Measurements from ENCODE around the gene STK32A.

Gene STK32A

DNA sequence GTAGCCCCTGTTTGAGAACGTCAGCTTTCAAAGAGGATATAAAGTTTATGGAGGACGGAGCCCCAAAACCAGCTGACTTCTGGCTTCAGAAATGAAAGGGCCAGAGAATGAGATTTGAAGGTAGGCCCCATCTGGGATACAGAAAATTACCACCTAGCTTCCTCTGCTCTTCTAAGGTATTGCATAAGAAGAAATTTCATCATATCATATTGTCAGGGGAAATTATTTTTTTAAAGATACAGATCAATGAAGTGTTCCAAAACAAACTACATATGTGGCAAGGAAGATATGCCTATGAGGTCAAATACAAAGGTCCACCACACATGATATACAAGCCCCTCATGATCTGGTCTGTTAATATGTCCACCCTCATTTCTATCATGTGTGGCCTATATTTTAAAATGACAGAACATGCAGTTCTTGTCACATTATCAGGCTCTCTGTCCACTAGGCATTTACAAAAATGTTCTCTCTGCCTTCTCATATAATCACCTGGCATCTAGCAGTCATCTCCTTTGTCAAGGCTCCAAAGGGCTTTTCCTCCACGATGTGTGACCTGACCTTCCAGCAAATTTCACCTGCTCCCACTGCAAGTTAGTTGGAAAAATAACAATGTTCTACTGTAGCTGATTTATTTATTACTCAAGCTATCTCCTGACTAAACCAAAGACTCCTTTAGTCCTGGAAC lies 192.0 kb downstream of the STK32A start:
- DNase-seq (ENCODE audit: low spot score): no peak

DNA sequence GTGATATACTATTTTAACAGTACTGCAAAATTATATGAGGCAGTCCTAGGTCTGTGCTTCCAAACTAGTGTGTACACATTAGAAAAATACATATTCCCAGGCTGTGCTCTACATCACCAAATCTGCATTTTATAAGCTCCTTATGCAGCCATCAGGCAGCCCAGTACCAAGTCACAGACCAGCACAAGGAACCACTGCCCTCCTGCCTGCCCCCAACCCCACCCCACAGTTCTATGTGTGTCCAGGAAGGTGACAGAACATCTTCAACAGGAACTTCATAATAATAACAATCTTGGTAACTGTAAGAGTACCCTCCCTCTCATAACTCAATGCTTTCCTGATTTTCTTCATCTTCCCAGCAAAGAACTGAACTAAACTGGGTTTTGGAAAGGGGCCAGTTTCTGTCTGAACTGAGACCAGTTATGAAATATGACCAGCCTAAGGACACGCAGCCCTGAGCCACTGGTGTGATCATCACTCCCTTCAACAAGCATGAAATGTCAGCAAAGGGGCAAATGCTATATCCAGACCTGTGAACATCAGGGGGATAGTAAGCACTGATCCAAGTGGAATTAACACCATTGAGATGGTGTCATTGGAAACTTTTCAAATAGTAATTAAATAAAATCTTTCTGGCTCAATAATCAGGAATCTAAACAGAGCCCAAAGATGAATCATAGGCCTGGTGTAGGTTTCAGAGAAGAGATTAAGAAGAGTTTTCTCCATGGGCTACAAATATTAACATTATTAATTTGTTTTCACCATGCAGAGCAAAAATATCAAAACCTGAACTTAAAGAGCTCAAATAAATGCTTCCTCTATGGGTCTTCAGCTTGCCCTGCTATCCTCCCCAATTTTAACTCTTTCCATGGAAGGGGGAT lies 192.9 kb downstream of the STK32A start:
- no peak for DNase-seq (ENCODE audit: low spot score)

DNA sequence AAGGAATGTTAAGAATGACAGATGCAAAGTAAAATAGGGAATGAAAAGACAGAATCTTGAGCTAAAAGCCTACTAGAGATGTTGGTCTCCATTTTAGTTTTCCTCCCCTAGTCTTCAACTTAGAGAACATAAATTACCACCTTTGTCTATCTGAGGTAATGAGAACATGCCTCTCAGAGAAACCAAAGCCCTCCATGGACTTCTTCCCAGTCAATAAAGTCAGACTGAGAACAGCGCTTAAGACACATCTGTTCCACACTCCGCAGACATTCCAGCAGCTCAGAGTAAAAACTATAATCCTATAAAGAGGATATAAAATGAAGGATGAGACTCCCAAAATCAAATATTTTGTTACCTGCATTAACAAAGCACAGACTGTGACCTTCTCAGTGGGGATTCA lies 195.8 kb downstream of the STK32A start:
- DNase-seq (ENCODE audit: low spot score): no peak

DNA sequence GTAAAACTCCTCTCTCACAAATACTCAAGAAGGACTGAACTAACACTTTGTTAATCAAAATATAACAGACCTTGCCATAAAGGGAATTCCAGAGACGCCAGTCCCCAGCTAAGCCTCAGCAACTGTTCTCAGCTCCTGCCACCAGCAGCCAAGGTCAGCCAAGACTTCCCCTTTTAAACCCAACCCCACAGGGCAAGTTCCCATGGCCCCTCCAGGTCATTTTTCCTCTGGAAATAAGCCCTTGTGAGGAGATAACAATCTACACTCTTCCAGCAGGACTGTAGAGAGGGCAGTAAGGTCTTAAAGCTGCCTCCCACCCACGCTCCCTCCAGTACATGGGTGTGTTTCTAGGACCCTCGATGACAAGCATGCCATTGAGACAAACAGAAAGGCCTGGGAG lies 196.8 kb downstream of the STK32A start:
- no peak for DNase-seq (ENCODE audit: low spot score)

DNA sequence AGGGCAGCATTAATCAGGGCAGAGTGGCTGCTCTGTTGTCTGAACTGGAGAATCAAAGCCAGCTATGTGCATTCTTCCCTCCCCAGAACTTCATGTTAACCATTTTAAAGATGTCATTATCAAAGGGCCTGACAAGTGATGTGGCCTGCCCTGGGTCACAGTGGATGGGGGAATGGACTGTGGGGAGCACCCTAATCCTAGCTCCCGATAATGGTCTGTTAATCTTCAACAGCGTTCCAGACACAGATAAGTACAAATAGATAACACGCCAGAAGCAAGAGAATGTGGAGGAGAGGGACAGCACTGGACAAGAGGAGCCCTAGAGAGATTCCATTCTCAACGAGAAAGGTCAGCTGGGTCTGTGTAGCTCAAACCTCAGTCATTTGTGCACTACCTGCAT lies 197.5 kb downstream of the STK32A start:
- no peak for DNase-seq (ENCODE audit: low spot score)

DNA sequence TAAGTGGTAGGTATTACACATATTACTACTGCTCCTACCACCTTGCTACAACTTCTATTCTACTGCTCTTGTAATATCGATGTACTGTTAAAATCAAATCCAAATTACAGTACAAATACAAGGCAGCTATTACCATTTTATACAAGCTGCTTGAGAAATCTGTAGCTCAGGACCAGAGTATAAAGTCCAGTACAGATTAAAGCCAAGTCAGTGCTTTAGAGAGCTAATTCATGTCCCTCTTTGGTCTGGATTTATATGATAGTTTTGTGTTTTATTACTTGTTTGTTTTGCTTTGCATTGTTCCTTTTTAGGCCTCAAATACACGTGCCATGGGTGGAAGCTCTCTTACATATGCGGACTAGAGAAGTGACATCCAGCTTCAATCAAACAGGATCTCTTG lies 199.2 kb downstream of the STK32A start:
- DNase-seq (ENCODE audit: low spot score): no peak

DNA sequence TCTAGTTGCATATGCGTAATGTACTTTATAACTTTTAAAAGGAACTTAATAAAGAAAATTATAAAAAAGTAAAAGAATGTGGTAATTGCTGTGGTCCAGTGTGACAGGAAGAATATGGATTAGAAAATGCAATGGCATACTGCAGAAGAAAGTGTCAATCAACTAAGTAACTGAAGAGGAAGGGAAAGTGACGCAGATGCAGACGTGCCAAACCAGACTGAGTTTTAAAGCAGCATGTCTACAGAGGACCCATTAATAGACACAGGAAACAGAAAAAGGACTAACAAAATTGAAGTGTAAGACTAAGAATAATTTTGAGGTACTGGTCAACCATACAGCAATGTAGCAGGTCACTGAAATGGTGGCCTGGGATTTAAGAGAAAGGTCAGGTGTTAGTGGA lies 201.8 kb downstream of the STK32A start:
- DNase-seq (ENCODE audit: low spot score): no peak

DNA sequence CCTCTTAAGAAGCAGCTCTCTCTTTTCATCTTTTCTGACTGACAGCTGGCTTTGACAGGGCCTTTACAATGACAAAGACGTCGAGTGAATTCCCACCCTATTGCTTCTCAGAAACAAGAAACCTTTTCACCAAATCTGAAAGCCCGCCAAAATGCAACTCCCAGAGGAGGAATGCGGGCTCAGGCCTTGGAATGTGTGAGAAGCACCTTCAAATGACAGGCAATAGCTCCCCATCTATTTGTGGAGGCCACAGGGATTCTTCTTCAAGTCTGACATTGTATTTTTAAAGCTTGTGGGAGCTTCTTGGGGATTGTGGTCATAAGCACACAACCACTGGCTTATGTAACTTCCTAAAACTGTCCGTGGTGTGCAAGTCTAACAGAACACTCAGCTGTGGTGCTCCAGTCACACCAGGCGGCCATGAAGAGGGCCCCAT lies 202.4 kb downstream of the STK32A start:
- DNase-seq (ENCODE audit: low spot score): no peak

Data from iPS-NIHi11 (cell line).